IMR-90 (cell line): Measurements from ENCODE around the gene MMAA. TPM values are rescaled to one million over a fixed set of nuclear protein-coding genes. Genes with fewer than 3 reads are reported as not detected.

Experiments
- ATAC-seq: fragments of 200-7000 bp; cut with Tn5 transposase; 2 replicates; pipeline ENCODE4 v1.9.1; 2020; ENCODE audit warnings: low read depth, mild to moderate bottlenecking, moderate library complexity
- BruUV-seq: library from RNA; stranded (reverse); fragments of 400-500 nt; replicated peaks from 2 replicates; lab custom pipeline; 2021; lab: Mats Ljungman, UMichigan
- CTCF ChIA-PET: fragments of 300-600 bp; formaldehyde crosslinking; extraction: SDS; loops from one replicate; lab custom pipeline; 2021; ENCODE audit warnings: antibody characterized with exemption; lab: Yijun Ruan, JAX
- POLR2A ChIA-PET: fragments of 300-600 bp; sonication (Branson Sonifier 250); formaldehyde crosslinking; loops from one replicate; lab custom pipeline; 2022; ENCODE audit warnings: antibody characterized with exemption; ENCODE audit not compliant: unreplicated experiment; lab: Charles Lee
- DNase-seq: peaks from one replicate; pipeline ENCODE4 v3.0.0; 2013
- H2AFZ ChIP-seq: replicated peaks from 2 replicates; pipeline ENCODE3; 2013; ENCODE audit warnings: low read length, mild to moderate bottlenecking; ENCODE audit not compliant: poor library complexity
- H2AK5ac ChIP-seq: 2 replicates; pipeline ENCODE4 v1.6.1; 2013; ENCODE audit warnings: low read depth, low read length, inconsistent platforms
- H2AK9ac ChIP-seq: replicated peaks from 2 replicates; pipeline ENCODE3; 2013; ENCODE audit warnings: mild to moderate bottlenecking, low read depth, low read length, moderate library complexity; ENCODE audit not compliant: poor library complexity
- H2BK120ac ChIP-seq: 2 replicates; pipeline ENCODE4 v1.6.1; 2013; ENCODE audit warnings: low read depth, low read length, inconsistent platforms
- H2BK15ac ChIP-seq: 3 replicates; pipeline ENCODE4 v1.6.1; 2013; ENCODE audit warnings: low read depth, low read length, inconsistent platforms
- H2BK20ac ChIP-seq: 2 replicates; pipeline ENCODE4 v1.6.1; 2013; ENCODE audit warnings: low read depth, mild to moderate bottlenecking, inconsistent platforms, low read length, moderate library complexity
- H2BK5ac ChIP-seq: 2 replicates; pipeline ENCODE4 v1.6.1; 2013; ENCODE audit warnings: mild to moderate bottlenecking, low read depth, low read length, inconsistent platforms; ENCODE audit not compliant: poor library complexity, severe bottlenecking
- H3K14ac ChIP-seq: replicated peaks from 2 replicates; pipeline ENCODE4 v1.6.1; 2013; ENCODE audit warnings: low read depth, low read length, inconsistent platforms
- H3K18ac ChIP-seq: 2 replicates; pipeline ENCODE4 v1.6.1; 2013; ENCODE audit warnings: low read depth, low read length, control low read depth
- H3K23ac ChIP-seq: 2 replicates; pipeline ENCODE4 v1.6.1; 2013; ENCODE audit warnings: low read depth, low read length, inconsistent platforms
- H3K27ac ChIP-seq: 2 replicates; pipeline ENCODE4 v1.5.1; 2013; ENCODE audit warnings: mild to moderate bottlenecking, control low read depth, low read length; ENCODE audit not compliant: insufficient read depth
- H3K27me3 ChIP-seq: 2 replicates; pipeline ENCODE4 v1.6.1; 2013; ENCODE audit warnings: low read length; ENCODE audit not compliant: control insufficient read depth, insufficient read depth
- H3K36me3 ChIP-seq: 2 replicates; pipeline ENCODE4 v1.6.1; 2013; ENCODE audit warnings: low read length, mixed read lengths; ENCODE audit not compliant: control insufficient read depth, insufficient read depth
- H3K4ac ChIP-seq: 2 replicates; pipeline ENCODE4 v1.6.1; 2013; ENCODE audit warnings: low read depth, low read length, inconsistent platforms
- H3K4me1 ChIP-seq: 2 replicates; pipeline ENCODE4 v1.6.1; 2013; ENCODE audit warnings: low read length, mixed read lengths; ENCODE audit not compliant: control insufficient read depth, insufficient read depth
- H3K4me2 ChIP-seq: 2 replicates; pipeline ENCODE4 v1.6.1; 2013; ENCODE audit warnings: low read depth, mild to moderate bottlenecking, control low read depth, low read length, moderate library complexity
- H3K4me3 ChIP-seq: 2 replicates; pipeline ENCODE4 v1.5.1; 2013; ENCODE audit warnings: low read depth, mild to moderate bottlenecking, control low read depth, low read length, moderate library complexity; ENCODE audit not compliant: insufficient read depth
- H3K56ac ChIP-seq: 2 replicates; pipeline ENCODE4 v1.6.1; 2013; ENCODE audit warnings: low read length, inconsistent platforms; ENCODE audit not compliant: insufficient read depth; ENCODE audit errors: extremely low read depth
- H3K79me1 ChIP-seq, 2 experiments: 2 replicates each; pipeline ENCODE4 v1.6.1; 2013; ENCODE audit warnings: low read length in 2 of 2, inconsistent platforms in 1 of 2, low read depth in 1 of 2
- H3K9ac ChIP-seq: 2 replicates; pipeline ENCODE4 v1.6.1; 2013; ENCODE audit warnings: low read depth, low read length, control low read depth
- H3K9me1 ChIP-seq: 2 replicates; pipeline ENCODE4 v1.6.1; 2013; ENCODE audit warnings: low read length, inconsistent platforms; ENCODE audit not compliant: insufficient read depth
- H3K9me3 ChIP-seq: 2 replicates; pipeline ENCODE4 v1.6.1; 2013; ENCODE audit warnings: low read length; ENCODE audit not compliant: control insufficient read depth, insufficient read depth
- H4K20me1 ChIP-seq: 2 replicates; pipeline ENCODE4 v1.6.1; 2013; ENCODE audit warnings: low read length, inconsistent platforms; ENCODE audit not compliant: insufficient read depth
- H4K5ac ChIP-seq: 2 replicates; pipeline ENCODE4 v1.6.1; 2013; ENCODE audit warnings: mild to moderate bottlenecking, low read depth, low read length, control low read depth
- H4K8ac ChIP-seq, 2 experiments: 2 replicates each; pipeline ENCODE4 v1.6.1; 2013; ENCODE audit warnings: low read depth in 2 of 2, low read length in 2 of 2, control low read depth in 1 of 2, inconsistent platforms in 1 of 2
- H4K91ac ChIP-seq: 2 replicates; pipeline ENCODE4 v1.6.1; 2013; ENCODE audit warnings: low read depth, low read length, inconsistent platforms; ENCODE audit not compliant: insufficient read depth
- CEBPB ChIP-seq: IDR thresholded peaks from 2 replicates; pipeline ENCODE4 v1.6.1; 2012; ENCODE audit warnings: low read depth, low read length, improper control_type of control experiment
- CHD1 ChIP-seq: IDR thresholded peaks from 2 replicates; pipeline ENCODE4 v1.6.1; 2012; ENCODE audit warnings: low read depth, low read length, improper control_type of control experiment
- RAD21 ChIP-seq: IDR thresholded peaks from 2 replicates; pipeline ENCODE4 v1.6.1; 2012; ENCODE audit warnings: low read length, improper control_type of control experiment
- dilution Hi-C: fragments of 300-500 bp; cut with HindIII; formaldehyde crosslinking; loops from one replicate; pipeline ENCODE4 v1.14.3; 2018; ENCODE audit warnings: low sequenced_read_pairs; ENCODE audit not compliant: unreplicated experiment
- in situ Hi-C: fragments of 300-500 bp; cut with MboI; formaldehyde crosslinking; loops from 3 replicates; pipeline ENCODE4 v1.14.3; 2019; ENCODE audit warnings: low sequenced_read_pairs, inconsistent platforms, mixed read lengths
- intact Hi-C: fragments of 100-400 bp; cut with micrococcal nuclease; formaldehyde crosslinking; loops from 2 replicates; pipeline ENCODE4 v1.10.0; 2022
- polyA plus RNA-seq, 3 experiments: library from polyadenylated mRNA; depleted of rRNA; stranded (reverse); fragments of >200 nt; gene quantifications; 2 replicates each; pipeline ENCODE4 v1.2.3, GENCODE V29; 2012; ENCODE audit warnings: low replicate concordance in 1 of 3
- total RNA-seq: library from RNA; depleted of rRNA; stranded (reverse); fragments of >200 nt; gene quantifications from 2 replicates; pipeline ENCODE4 v1.2.3, GENCODE V29; 2012
- TF ChIP-seq, protein P1 (sequence below): conservative IDR thresholded peaks from 2 replicates; pipeline ENCODE4 v1.5.1; 2012; ENCODE audit warnings: mild to moderate bottlenecking, low read depth, low read length, improper control_type of control experiment

MMAA gene
- total and polyA plus RNA-seq, 2 of the 4 experiments (the other 2 are of a cell fraction): 4.4 to 5.2 TPM

DNA sequence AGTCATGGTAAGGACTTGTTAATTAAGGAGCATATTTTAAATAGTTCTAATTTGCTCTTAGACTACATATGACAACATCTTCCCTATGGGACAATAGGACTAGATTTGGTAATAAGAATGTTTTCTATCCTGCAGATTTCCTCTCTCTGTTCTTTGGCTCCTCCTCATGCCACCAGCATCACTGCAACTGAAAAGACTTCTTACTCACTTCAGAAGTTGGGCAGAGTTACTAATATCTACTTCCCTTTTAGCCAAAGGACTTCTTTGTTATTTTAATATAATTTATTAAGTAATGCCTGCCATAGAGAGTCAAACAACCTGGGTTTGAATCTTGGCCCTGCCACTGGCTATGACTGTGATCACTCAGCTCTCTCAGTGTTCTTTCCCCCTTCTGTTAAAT is 16.4 kb downstream of the MMAA start:
- H3K23ac ChIP-seq: no peak overlapping the region
- no peak overlapping the region for H2AFZ ChIP-seq
- H3K27ac ChIP-seq: no peak overlapping the region
- no peaks in the 10 kb centered on the region for H3K9me1 ChIP-seq
- no peak overlapping the region for H2BK5ac ChIP-seq
- no peaks in the 10 kb centered on the region for H3K9me3 ChIP-seq
- H3K4me2 ChIP-seq: no peak overlapping the region
- DNase-seq (no peak), ATAC-seq (no peak)
- H4K5ac ChIP-seq: no peak overlapping the region
- TF ChIP-seq CHD1 (no peak), CEBPB (no peak), RAD21 (no peak)
- TF ChIP-seq, protein P1, sequence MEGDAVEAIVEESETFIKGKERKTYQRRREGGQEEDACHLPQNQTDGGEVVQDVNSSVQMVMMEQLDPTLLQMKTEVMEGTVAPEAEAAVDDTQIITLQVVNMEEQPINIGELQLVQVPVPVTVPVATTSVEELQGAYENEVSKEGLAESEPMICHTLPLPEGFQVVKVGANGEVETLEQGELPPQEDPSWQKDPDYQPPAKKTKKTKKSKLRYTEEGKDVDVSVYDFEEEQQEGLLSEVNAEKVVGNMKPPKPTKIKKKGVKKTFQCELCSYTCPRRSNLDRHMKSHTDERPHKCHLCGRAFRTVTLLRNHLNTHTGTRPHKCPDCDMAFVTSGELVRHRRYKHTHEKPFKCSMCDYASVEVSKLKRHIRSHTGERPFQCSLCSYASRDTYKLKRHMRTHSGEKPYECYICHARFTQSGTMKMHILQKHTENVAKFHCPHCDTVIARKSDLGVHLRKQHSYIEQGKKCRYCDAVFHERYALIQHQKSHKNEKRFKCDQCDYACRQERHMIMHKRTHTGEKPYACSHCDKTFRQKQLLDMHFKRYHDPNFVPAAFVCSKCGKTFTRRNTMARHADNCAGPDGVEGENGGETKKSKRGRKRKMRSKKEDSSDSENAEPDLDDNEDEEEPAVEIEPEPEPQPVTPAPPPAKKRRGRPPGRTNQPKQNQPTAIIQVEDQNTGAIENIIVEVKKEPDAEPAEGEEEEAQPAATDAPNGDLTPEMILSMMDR: no peak
- H3K79me1 ChIP-seq: no peaks in the 10 kb centered on the region; a peak in 1 of 4 replicates
- no peaks in the 10 kb centered on the region; the same call in 1 of the 2 replicates for H3K4me1 ChIP-seq
- no peak overlapping the region for H3K4ac ChIP-seq
- POLR2A ChIA-PET: no interaction called here
- H3K27me3 ChIP-seq: no peaks in the 10 kb centered on the region
- no peak overlapping the region for H3K4me3 ChIP-seq
- H2AK9ac ChIP-seq: no peak overlapping the region
- in situ Hi-C loops: no loop called here
- no peak overlapping the region for H4K91ac ChIP-seq
- no peak overlapping the region for H2BK15ac ChIP-seq
- no peak overlapping the region for H3K18ac ChIP-seq
- intact Hi-C loops: no loop called here
- BruUV-seq: no TSS peak
- no peak overlapping the region for H3K14ac ChIP-seq
- no peak overlapping the region for H3K56ac ChIP-seq
- no peak overlapping the region for H2BK20ac ChIP-seq
- dilution Hi-C loops: no loop called here
- no peak overlapping the region for H4K8ac ChIP-seq
- H2AK5ac ChIP-seq: no peak overlapping the region
- no peak overlapping the region for H3K9ac ChIP-seq
- H3K36me3 ChIP-seq: peaks cover 3% of the 10 kb centered on the region; the same call in 1 of the 2 replicates
- no peaks in the 10 kb centered on the region for H4K20me1 ChIP-seq
- CTCF ChIA-PET: no interaction called here
- H2BK120ac ChIP-seq: no peak overlapping the region
